ENCODE results near the gene TRHDE. TPM values are rescaled to one million over a fixed set of nuclear protein-coding genes. Genes with fewer than 3 reads are reported as not detected.

Gene TRHDE
- total and polyA plus RNA-seq, 12 donors: 0.11 to 3.9 (median 0.64) TPM

- no peak overlapping the region for H3K4me3 ChIP-seq
- no peak for DNase-seq
- H3K4me1 ChIP-seq (replicated peaks in 1 of 2): no peaks in the 10 kb centered on the region
- H3K27me3 ChIP-seq: no peaks in the 10 kb centered on the region
- H3K27ac ChIP-seq: no peak overlapping the region
- TF ChIP-seq CTCF (IDR thresholded peaks at IDR 0.05) (no peak), POLR2A (IDR thresholded peaks at IDR 0.05) (no peak)
- H3K9me3 ChIP-seq (replicated peaks in 1 of 3): no peaks in the 10 kb centered on the region
- WGBS, 4 donors: 55 to 76% (median 71%) methylated on average over 2 of the region's 2 CpGs
- intact Hi-C loops (cut with DNase I): no loop called here
- no peaks in the 10 kb centered on the region for H3K36me3 ChIP-seq (replicated peaks in 1 of 2)
Measured at GRCh38 chr12:72296389-72296788, 24.2 kb downstream of the TRHDE start.

- no peak overlapping the region for H3K4me3 ChIP-seq
- 64 to 89% (median 65%) methylated on average over 3 of the region's 3 CpGs for WGBS, 4 donors
- TF ChIP-seq CTCF (IDR thresholded peaks at IDR 0.05): no peak
- no peak for TF ChIP-seq POLR2A (IDR thresholded peaks at IDR 0.05)
Measured at GRCh38 chr12:72297666-72298065, 25.5 kb downstream of the TRHDE start.

GRCh38 chr12:72300728-72301127 is 28.6 kb downstream of the TRHDE start:
- no peak overlapping the region for H3K4me3 ChIP-seq
- no peak overlapping the region for H3K27ac ChIP-seq
- no peaks in the 10 kb centered on the region for H3K36me3 ChIP-seq (replicated peaks in 1 of 2)
- H3K4me1 ChIP-seq (replicated peaks in 1 of 2): no peaks in the 10 kb centered on the region
- no peaks in the 10 kb centered on the region for H3K9me3 ChIP-seq (replicated peaks in 1 of 3)
- TF ChIP-seq CTCF (IDR thresholded peaks at IDR 0.05): no peak
- TF ChIP-seq POLR2A (IDR thresholded peaks at IDR 0.05): no peak
- DNase-seq: no peak
- no peaks in the 10 kb centered on the region for H3K27me3 ChIP-seq
- intact Hi-C loops (cut with DNase I): no loop called here
- WGBS, 4 donors: 86 to 92% (median 89%) methylated on average over 3 of the region's 3 CpGs

More at GRCh38 chr12:72297666-72298065, 25.5 kb downstream of the TRHDE start:
- no peaks in the 10 kb centered on the region for H3K27me3 ChIP-seq
- intact Hi-C loops (cut with DNase I): no loop called here
- H3K4me1 ChIP-seq (replicated peaks in 1 of 2): no peaks in the 10 kb centered on the region
- DNase-seq: no peak
- no peaks in the 10 kb centered on the region for H3K36me3 ChIP-seq (replicated peaks in 1 of 2)
- no peak overlapping the region for H3K27ac ChIP-seq
- H3K9me3 ChIP-seq (replicated peaks in 1 of 3): no peaks in the 10 kb centered on the region

GRCh38 chr12:72304751-72305150 is 32.6 kb downstream of the TRHDE start:
- no peak overlapping the region for H3K4me3 ChIP-seq
- no peaks in the 10 kb centered on the region for H3K27me3 ChIP-seq
- intact Hi-C loops (cut with DNase I): no loop called here
- DNase-seq: no peak
- H3K36me3 ChIP-seq (replicated peaks in 1 of 2): no peaks in the 10 kb centered on the region
- no peaks in the 10 kb centered on the region for H3K9me3 ChIP-seq (replicated peaks in 1 of 3)
- H3K27ac ChIP-seq: no peak overlapping the region
- no peaks in the 10 kb centered on the region for H3K4me1 ChIP-seq (replicated peaks in 1 of 2)
- TF ChIP-seq POLR2A (IDR thresholded peaks at IDR 0.05) (no peak), CTCF (IDR thresholded peaks at IDR 0.05) (no peak)
- 27 to 42% (median 40%) methylated on average over 2 of the region's 2 CpGs for WGBS, 4 donors
